Neural progenitor cell (in vitro differentiated cells): Measurements from ENCODE around the gene ANKRD12.

Experiments
- EZH2 ChIP-seq: fragments of 200-600 bp; sonication (generic); IDR thresholded peaks from 2 replicates; pipeline ENCODE4 v1.6.1; 2017; ENCODE audit warnings: antibody characterized with exemption, mild to moderate bottlenecking, moderate library complexity
- EZH2phosphoT487 ChIP-seq: fragments of 200-600 bp; sonication (generic); IDR thresholded peaks from 2 replicates; pipeline ENCODE4 v1.6.1; 2017; ENCODE audit warnings: antibody characterized with exemption
- TF ChIP-seq, protein P1 (sequence below): fragments of 200-600 bp; sonication (generic); IDR thresholded peaks from 2 replicates; pipeline ENCODE4 v1.5.1; 2017; ENCODE audit warnings: antibody characterized with exemption, mild to moderate bottlenecking

DNA sequence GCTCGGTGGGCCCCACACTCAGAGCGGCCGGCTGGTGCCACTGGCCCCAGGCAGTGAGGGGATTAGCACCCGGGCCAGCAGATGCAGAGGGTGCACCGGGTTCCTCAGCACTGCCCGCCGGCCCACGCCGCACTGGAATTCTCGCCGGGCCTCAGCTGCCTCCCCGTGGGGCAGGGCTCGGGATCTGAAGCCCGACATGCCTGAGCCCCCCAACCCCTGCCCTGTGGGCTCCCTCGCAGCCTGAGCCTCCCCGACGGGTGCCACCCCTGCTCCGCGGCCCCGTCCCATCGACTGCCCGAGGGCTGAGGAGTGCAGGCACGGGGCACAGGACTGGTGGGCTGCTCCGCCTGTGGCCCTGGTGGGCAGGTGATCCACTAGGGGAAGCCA is 160.4 kb downstream of the ANKRD12 start:
- TF ChIP-seq, protein P1, sequence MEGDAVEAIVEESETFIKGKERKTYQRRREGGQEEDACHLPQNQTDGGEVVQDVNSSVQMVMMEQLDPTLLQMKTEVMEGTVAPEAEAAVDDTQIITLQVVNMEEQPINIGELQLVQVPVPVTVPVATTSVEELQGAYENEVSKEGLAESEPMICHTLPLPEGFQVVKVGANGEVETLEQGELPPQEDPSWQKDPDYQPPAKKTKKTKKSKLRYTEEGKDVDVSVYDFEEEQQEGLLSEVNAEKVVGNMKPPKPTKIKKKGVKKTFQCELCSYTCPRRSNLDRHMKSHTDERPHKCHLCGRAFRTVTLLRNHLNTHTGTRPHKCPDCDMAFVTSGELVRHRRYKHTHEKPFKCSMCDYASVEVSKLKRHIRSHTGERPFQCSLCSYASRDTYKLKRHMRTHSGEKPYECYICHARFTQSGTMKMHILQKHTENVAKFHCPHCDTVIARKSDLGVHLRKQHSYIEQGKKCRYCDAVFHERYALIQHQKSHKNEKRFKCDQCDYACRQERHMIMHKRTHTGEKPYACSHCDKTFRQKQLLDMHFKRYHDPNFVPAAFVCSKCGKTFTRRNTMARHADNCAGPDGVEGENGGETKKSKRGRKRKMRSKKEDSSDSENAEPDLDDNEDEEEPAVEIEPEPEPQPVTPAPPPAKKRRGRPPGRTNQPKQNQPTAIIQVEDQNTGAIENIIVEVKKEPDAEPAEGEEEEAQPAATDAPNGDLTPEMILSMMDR, result no peak
- TF ChIP-seq EZH2phosphoT487 (no peak), EZH2 (no peak)
